ENCODE results near the gene XKRX.

DNA sequence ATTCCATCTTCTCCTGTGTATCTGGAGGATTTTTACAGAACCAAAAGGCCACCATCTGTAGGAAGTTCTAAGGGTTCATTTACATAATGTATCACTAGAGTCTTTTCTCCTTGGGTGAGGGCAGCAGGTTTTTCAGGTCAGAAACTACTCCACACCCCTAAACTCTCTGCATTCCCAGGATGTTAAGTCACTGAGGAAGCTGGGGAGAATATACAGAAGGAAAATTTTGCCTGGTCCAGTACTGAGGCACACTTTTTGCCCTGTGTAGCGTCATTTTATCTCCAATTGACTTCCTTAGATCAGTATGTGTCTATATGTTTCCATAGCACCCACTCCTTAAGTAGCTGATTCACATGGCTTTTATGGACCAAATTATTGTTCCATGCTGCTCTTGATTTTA is 17.0 kb downstream of the XKRX start:
- TF ChIP-seq POLR2A (IDR thresholded peaks at IDR 0.05): no peak
- TF ChIP-seq, protein P1, sequence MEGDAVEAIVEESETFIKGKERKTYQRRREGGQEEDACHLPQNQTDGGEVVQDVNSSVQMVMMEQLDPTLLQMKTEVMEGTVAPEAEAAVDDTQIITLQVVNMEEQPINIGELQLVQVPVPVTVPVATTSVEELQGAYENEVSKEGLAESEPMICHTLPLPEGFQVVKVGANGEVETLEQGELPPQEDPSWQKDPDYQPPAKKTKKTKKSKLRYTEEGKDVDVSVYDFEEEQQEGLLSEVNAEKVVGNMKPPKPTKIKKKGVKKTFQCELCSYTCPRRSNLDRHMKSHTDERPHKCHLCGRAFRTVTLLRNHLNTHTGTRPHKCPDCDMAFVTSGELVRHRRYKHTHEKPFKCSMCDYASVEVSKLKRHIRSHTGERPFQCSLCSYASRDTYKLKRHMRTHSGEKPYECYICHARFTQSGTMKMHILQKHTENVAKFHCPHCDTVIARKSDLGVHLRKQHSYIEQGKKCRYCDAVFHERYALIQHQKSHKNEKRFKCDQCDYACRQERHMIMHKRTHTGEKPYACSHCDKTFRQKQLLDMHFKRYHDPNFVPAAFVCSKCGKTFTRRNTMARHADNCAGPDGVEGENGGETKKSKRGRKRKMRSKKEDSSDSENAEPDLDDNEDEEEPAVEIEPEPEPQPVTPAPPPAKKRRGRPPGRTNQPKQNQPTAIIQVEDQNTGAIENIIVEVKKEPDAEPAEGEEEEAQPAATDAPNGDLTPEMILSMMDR (IDR thresholded peaks at IDR 0.05): no peak

All from sigmoid colon (tissue), 3 donors.